ENCODE data around the gene ABHD17B.

ABHD17B gene

GRCh38 chr9:71878327-71879274, 32.4 kb downstream of the ABHD17B start:
- Histone ChIP-seq H2AFZ (ENCODE audit: low read length, unreplicated experiment) (no peak overlapping the region), H3K27me3 (ENCODE audit: insufficient read depth, low read length) (no peaks in the 10 kb centered on the region), H3K4me3 (ENCODE audit: low read depth, low read length) (no peak overlapping the region), H3K79me2 (ENCODE audit: control insufficient read depth, insufficient read depth, low read length, unreplicated experiment) (peaks cover 34% of the 10 kb centered on the region), H3K36me3 (ENCODE audit: insufficient read depth, low read length) (peaks cover 5% of the 10 kb centered on the region; the same call in 1 of the 2 replicates), H3K27ac (ENCODE audit: low read depth, low read length) (no peak overlapping the region), H3K4me1 (ENCODE audit: control insufficient read depth, insufficient read depth, low read length, unreplicated experiment) (no peaks in the 10 kb centered on the region)

- Histone ChIP-seq H3K4me3 (ENCODE audit: low read depth, low read length) (no peak overlapping the region), H3K79me2 (ENCODE audit: control insufficient read depth, insufficient read depth, low read length, unreplicated experiment) (peaks cover 34% of the 10 kb centered on the region), H3K36me3 (ENCODE audit: insufficient read depth, low read length) (peaks cover 5% of the 10 kb centered on the region; the same call in 1 of the 2 replicates), H3K4me1 (ENCODE audit: control insufficient read depth, insufficient read depth, low read length, unreplicated experiment) (no peaks in the 10 kb centered on the region), H3K27me3 (ENCODE audit: insufficient read depth, low read length) (no peaks in the 10 kb centered on the region), H3K27ac (ENCODE audit: low read depth, low read length) (no peak overlapping the region), H2AFZ (ENCODE audit: low read length, unreplicated experiment) (no peak overlapping the region)
Measured at GRCh38 chr9:71876829-71877228, 34.2 kb downstream of the ABHD17B start.

GRCh38 chr9:71876106-71876505, 34.9 kb downstream of the ABHD17B start:
- Histone ChIP-seq H3K4me1 (ENCODE audit: control insufficient read depth, insufficient read depth, low read length, unreplicated experiment) (no peaks in the 10 kb centered on the region), H3K27ac (ENCODE audit: low read depth, low read length) (no peak overlapping the region), H3K36me3 (ENCODE audit: insufficient read depth, low read length) (peaks cover 5% of the 10 kb centered on the region; the same call in 1 of the 2 replicates), H3K27me3 (ENCODE audit: insufficient read depth, low read length) (no peaks in the 10 kb centered on the region), H3K79me2 (ENCODE audit: control insufficient read depth, insufficient read depth, low read length, unreplicated experiment) (peaks cover 32% of the 10 kb centered on the region), H3K4me3 (ENCODE audit: low read depth, low read length) (no peak overlapping the region), H2AFZ (ENCODE audit: low read length, unreplicated experiment) (no peak overlapping the region)

DNA sequence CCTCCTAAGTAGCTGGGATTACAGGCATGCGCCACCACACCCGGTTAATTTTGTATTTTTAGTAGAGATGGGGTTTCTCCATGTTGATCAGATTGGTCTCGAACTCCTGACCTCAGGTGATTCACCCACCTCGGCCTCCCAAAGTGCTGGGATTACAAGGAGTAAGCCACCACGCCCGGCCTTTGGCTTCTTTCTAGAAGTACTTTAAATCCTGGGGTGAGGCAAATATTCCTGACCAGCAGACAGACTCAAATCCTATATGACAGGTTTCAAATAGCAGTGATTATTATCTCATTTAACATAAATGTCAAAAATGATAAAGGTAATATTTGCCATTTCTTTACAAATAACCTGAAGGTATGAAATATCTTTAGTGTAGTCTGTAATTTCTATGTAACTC, 35.6 kb downstream of the ABHD17B start:
- H3K27ac ChIP-seq (ENCODE audit: low read depth, low read length): no peak overlapping the region
- H3K4me3 ChIP-seq (ENCODE audit: low read depth, low read length): no peak overlapping the region
- H3K4me1 ChIP-seq (ENCODE audit: control insufficient read depth, insufficient read depth, low read length, unreplicated experiment): no peaks in the 10 kb centered on the region
- H3K79me2 ChIP-seq (ENCODE audit: control insufficient read depth, insufficient read depth, low read length, unreplicated experiment): peaks cover 31% of the 10 kb centered on the region
- H3K36me3 ChIP-seq (ENCODE audit: insufficient read depth, low read length): peaks cover 5% of the 10 kb centered on the region; the same call in 1 of the 2 replicates
- H2AFZ ChIP-seq (ENCODE audit: low read length, unreplicated experiment): no peak overlapping the region
- H3K27me3 ChIP-seq (ENCODE audit: insufficient read depth, low read length): no peaks in the 10 kb centered on the region

DNA sequence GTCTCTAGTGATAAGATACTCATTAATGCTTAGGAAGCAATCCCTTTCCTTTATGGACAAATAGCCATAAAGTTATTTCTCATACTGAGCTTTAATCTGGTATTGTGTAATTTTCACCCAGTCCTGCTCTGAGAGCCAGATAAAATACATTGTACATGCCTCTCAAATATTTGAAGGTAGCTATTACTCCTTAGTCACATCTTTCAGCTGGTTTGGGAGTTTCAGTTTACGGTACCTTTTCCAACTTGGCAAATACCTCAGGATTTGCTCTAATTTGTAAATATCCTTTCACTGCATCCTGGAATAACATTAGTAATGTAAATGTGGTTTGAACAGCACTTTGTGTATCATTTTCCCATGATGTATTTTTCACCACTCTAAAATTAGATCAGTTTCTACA, 47.4 kb downstream of the ABHD17B start:
- Histone ChIP-seq H3K27ac (ENCODE audit: low read depth, low read length) (no peak overlapping the region), H3K4me3 (ENCODE audit: low read depth, low read length) (no peak overlapping the region), H2AFZ (ENCODE audit: low read length, unreplicated experiment) (no peak overlapping the region), H3K27me3 (ENCODE audit: insufficient read depth, low read length) (no peaks in the 10 kb centered on the region), H3K4me1 (ENCODE audit: control insufficient read depth, insufficient read depth, low read length, unreplicated experiment) (no peaks in the 10 kb centered on the region), H3K79me2 (ENCODE audit: control insufficient read depth, insufficient read depth, low read length, unreplicated experiment) (no peaks in the 10 kb centered on the region), H3K36me3 (ENCODE audit: insufficient read depth, low read length) (peaks cover 11% of the 10 kb centered on the region; the same call in 1 of the 2 replicates)

- Histone ChIP-seq H3K79me2 (ENCODE audit: control insufficient read depth, insufficient read depth, low read length, unreplicated experiment) (no peaks in the 10 kb centered on the region), H3K4me1 (ENCODE audit: control insufficient read depth, insufficient read depth, low read length, unreplicated experiment) (no peaks in the 10 kb centered on the region), H3K27ac (ENCODE audit: low read depth, low read length) (no peak overlapping the region), H3K4me3 (ENCODE audit: low read depth, low read length) (no peak overlapping the region), H3K36me3 (ENCODE audit: insufficient read depth, low read length) (peaks cover 10% of the 10 kb centered on the region; the same call in 1 of the 2 replicates), H2AFZ (ENCODE audit: low read length, unreplicated experiment) (no peak overlapping the region), H3K27me3 (ENCODE audit: insufficient read depth, low read length) (no peaks in the 10 kb centered on the region)
Measured at GRCh38 chr9:71861618-71862017, 49.4 kb downstream of the ABHD17B start.

GRCh38 chr9:71859939-71860338, 51.1 kb downstream of the ABHD17B start:
- peaks cover 7% of the 10 kb centered on the region; the same call in 1 of the 2 replicates for H3K36me3 ChIP-seq (ENCODE audit: insufficient read depth, low read length)
- no peak overlapping the region for H3K4me3 ChIP-seq (ENCODE audit: low read depth, low read length)
- H3K79me2 ChIP-seq (ENCODE audit: control insufficient read depth, insufficient read depth, low read length, unreplicated experiment): no peaks in the 10 kb centered on the region
- H3K4me1 ChIP-seq (ENCODE audit: control insufficient read depth, insufficient read depth, low read length, unreplicated experiment): no peaks in the 10 kb centered on the region
- no peak overlapping the region for H2AFZ ChIP-seq (ENCODE audit: low read length, unreplicated experiment)
- H3K27ac ChIP-seq (ENCODE audit: low read depth, low read length): no peak overlapping the region
- H3K27me3 ChIP-seq (ENCODE audit: insufficient read depth, low read length): no peaks in the 10 kb centered on the region

DNA sequence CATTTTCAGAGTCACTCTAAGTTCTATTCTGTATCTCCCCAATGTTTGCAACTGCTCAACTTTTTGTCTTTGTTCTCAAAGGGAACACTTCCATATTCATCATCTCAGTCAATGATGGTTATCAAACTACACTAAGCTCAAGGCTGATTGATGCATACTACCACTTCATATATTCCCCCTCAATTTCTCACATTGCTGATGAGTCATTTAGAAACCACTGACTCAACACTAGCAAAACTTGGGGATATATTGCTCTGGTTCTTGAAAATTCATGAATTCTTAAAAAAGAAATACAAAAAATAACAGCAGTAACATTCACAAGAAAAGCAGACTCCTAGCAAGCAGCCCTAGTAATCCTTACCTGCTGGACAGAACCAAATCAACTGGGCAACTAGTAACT, 52.2 kb downstream of the ABHD17B start:
- H3K4me3 ChIP-seq (ENCODE audit: low read depth, low read length): no peak overlapping the region

GRCh38 chr9:71858102-71858798, 52.7 kb downstream of the ABHD17B start:
- Histone ChIP-seq H3K27ac (ENCODE audit: low read depth, low read length) (no peak overlapping the region), H3K36me3 (ENCODE audit: insufficient read depth, low read length) (peaks cover 7% of the 10 kb centered on the region; the same call in 1 of the 2 replicates), H2AFZ (ENCODE audit: low read length, unreplicated experiment) (no peak overlapping the region), H3K4me1 (ENCODE audit: control insufficient read depth, insufficient read depth, low read length, unreplicated experiment) (no peaks in the 10 kb centered on the region), H3K4me3 (ENCODE audit: low read depth, low read length) (no peak overlapping the region), H3K79me2 (ENCODE audit: control insufficient read depth, insufficient read depth, low read length, unreplicated experiment) (no peaks in the 10 kb centered on the region), H3K27me3 (ENCODE audit: insufficient read depth, low read length) (no peaks in the 10 kb centered on the region)

More for the DNA sequence above, 52.2 kb downstream of the ABHD17B start:
- Histone ChIP-seq H3K36me3 (ENCODE audit: insufficient read depth, low read length) (peaks cover 7% of the 10 kb centered on the region; the same call in 1 of the 2 replicates), H3K27ac (ENCODE audit: low read depth, low read length) (no peak overlapping the region), H3K79me2 (ENCODE audit: control insufficient read depth, insufficient read depth, low read length, unreplicated experiment) (no peaks in the 10 kb centered on the region), H3K27me3 (ENCODE audit: insufficient read depth, low read length) (no peaks in the 10 kb centered on the region), H3K4me1 (ENCODE audit: control insufficient read depth, insufficient read depth, low read length, unreplicated experiment) (no peaks in the 10 kb centered on the region), H2AFZ (ENCODE audit: low read length, unreplicated experiment) (no peak overlapping the region)

DNA sequence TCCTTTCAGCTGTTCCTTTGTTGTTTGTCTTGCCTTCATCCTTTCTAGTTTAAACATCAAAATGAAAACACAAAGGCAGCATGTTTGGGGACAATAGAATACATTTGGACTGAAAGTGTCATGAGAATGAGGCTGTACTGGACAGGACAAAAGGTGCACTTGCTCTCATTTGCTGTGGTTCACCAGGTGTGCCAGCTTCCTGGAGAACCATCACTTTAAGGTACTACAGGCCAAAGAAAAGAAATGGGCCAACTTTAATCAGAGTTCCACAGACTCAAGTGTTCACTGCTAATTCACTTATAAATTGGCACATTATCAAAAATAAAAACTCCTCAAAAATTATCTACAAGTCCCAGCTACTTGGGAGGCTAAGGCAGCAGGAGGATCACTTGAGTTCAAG, 53.8 kb downstream of the ABHD17B start:
- no peak overlapping the region for H3K27ac ChIP-seq (ENCODE audit: low read depth, low read length)
- no peaks in the 10 kb centered on the region for H3K27me3 ChIP-seq (ENCODE audit: insufficient read depth, low read length)
- H3K4me3 ChIP-seq (ENCODE audit: low read depth, low read length): no peak overlapping the region
- H3K79me2 ChIP-seq (ENCODE audit: control insufficient read depth, insufficient read depth, low read length, unreplicated experiment): no peaks in the 10 kb centered on the region
- H2AFZ ChIP-seq (ENCODE audit: low read length, unreplicated experiment): no peak overlapping the region
- peaks cover 7% of the 10 kb centered on the region; the same call in 1 of the 2 replicates for H3K36me3 ChIP-seq (ENCODE audit: insufficient read depth, low read length)
- no peaks in the 10 kb centered on the region for H3K4me1 ChIP-seq (ENCODE audit: control insufficient read depth, insufficient read depth, low read length, unreplicated experiment)

Measured in ACC112 (cell line).